DOHH2 (cell line): Measurements from ENCODE around the gene PRKN.

Source experiments
- EZH2phosphoT487 ChIP-seq: fragments of 200-600 bp; sonication (generic); IDR thresholded peaks from 2 replicates; pipeline ENCODE4 v1.6.1; 2017; ENCODE audit warnings: borderline replicate concordance, mild to moderate bottlenecking, antibody characterized with exemption, low read length, moderate library complexity, mixed read lengths
- TF ChIP-seq, protein P1 (sequence below): fragments of 200-600 bp; sonication (generic); IDR thresholded peaks from one replicate; pipeline ENCODE4 v1.5.1; 2014; ENCODE audit warnings: antibody characterized with exemption, mild to moderate bottlenecking, low read depth, low read length; ENCODE audit not compliant: poor library complexity, severe bottlenecking

DNA sequence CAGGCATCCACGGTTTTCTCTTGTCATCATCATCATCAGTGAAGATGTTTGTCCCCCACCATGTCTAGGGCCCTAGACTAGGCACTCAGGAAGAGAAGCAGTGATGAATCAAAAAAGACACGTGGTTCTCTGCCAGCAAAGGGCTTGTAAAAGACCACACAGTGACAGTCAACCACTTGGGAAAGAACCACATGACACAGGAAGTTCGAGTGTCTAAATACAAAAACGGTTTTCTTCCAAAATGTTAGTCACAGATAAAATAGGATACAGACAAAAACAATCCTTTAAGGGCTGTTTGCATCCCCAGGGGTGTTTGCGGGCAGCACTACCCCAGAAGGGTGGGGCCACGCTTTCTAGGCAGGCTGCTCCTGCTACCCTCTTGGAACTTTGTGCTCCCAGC lies 1096.9 kb downstream of the PRKN start:
- TF ChIP-seq, protein P1, sequence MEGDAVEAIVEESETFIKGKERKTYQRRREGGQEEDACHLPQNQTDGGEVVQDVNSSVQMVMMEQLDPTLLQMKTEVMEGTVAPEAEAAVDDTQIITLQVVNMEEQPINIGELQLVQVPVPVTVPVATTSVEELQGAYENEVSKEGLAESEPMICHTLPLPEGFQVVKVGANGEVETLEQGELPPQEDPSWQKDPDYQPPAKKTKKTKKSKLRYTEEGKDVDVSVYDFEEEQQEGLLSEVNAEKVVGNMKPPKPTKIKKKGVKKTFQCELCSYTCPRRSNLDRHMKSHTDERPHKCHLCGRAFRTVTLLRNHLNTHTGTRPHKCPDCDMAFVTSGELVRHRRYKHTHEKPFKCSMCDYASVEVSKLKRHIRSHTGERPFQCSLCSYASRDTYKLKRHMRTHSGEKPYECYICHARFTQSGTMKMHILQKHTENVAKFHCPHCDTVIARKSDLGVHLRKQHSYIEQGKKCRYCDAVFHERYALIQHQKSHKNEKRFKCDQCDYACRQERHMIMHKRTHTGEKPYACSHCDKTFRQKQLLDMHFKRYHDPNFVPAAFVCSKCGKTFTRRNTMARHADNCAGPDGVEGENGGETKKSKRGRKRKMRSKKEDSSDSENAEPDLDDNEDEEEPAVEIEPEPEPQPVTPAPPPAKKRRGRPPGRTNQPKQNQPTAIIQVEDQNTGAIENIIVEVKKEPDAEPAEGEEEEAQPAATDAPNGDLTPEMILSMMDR: no peak
- no peak for TF ChIP-seq EZH2phosphoT487
